A673 (cell line): Measurements from ENCODE around the gene SLC18B1. TPM values are rescaled to one million over a fixed set of nuclear protein-coding genes. Genes with fewer than 3 reads are reported as not detected.

ENCODE experiments used
- BruUV-seq: library from RNA; stranded (reverse); fragments of 400-500 nt; replicated peaks from 2 replicates; lab custom pipeline; 2021; lab: Mats Ljungman, UMichigan
- CTCF ChIA-PET: fragments of 300-600 bp; sonication (Branson Sonifier 250); formaldehyde crosslinking; loops from one replicate; lab custom pipeline; 2022; ENCODE audit warnings: antibody characterized with exemption; lab: Charles Lee
- POLR2A ChIA-PET: fragments of 300-600 bp; sonication (Branson Sonifier 250); formaldehyde crosslinking; loops from one replicate; lab custom pipeline; 2022; ENCODE audit warnings: antibody characterized with exemption; ENCODE audit not compliant: low non-redundant PET; lab: Charles Lee
- DNase-seq: peaks from one replicate; pipeline ENCODE4 v3.0.0-alpha.2; 2015; ENCODE audit warnings: low spot score
- H3K27ac ChIP-seq: fragments of 200-600 bp; sonication (generic); 2 replicates; pipeline ENCODE4 v1.5.1; 2016; ENCODE audit warnings: mixed run types, low read depth, mild to moderate bottlenecking, mixed read lengths, antibody characterized with exemption, low read length; ENCODE audit not compliant: poor library complexity, severe bottlenecking
- H3K27me3 ChIP-seq: fragments of 200-600 bp; sonication (generic); replicated peaks from 2 replicates; pipeline ENCODE4 v1.6.1; 2017; ENCODE audit warnings: mixed run types, low read depth, mild to moderate bottlenecking, mixed read lengths, antibody characterized with exemption, low read length; ENCODE audit not compliant: insufficient read depth, poor library complexity
- H3K36me3 ChIP-seq: fragments of 200-600 bp; sonication (generic); 2 replicates; pipeline ENCODE4 v1.6.1; 2016; ENCODE audit warnings: mixed run types, mild to moderate bottlenecking, mixed read lengths, antibody characterized with exemption, low read length; ENCODE audit not compliant: insufficient read depth, poor library complexity, severe bottlenecking
- H3K4me1 ChIP-seq: fragments of 200-600 bp; sonication (generic); 2 replicates; pipeline ENCODE4 v1.6.1; 2017; ENCODE audit warnings: mixed run types, mild to moderate bottlenecking, mixed read lengths, antibody characterized with exemption, low read length; ENCODE audit not compliant: insufficient read depth, poor library complexity, severe bottlenecking
- H3K4me3 ChIP-seq: fragments of 200-600 bp; sonication (generic); 2 replicates; pipeline ENCODE4 v1.5.1; 2016; ENCODE audit warnings: low read depth, mixed run types, mild to moderate bottlenecking, mixed read lengths, low read length; ENCODE audit not compliant: poor library complexity, severe bottlenecking
- H3K9me3 ChIP-seq: fragments of 200-600 bp; sonication (generic); 2 replicates; pipeline ENCODE4 v1.6.1; 2016; ENCODE audit warnings: mixed run types, low read depth, mild to moderate bottlenecking, mixed read lengths, antibody characterized with exemption, low read length; ENCODE audit not compliant: poor library complexity, severe bottlenecking
- EZH2 ChIP-seq: fragments of 200-600 bp; sonication (generic); IDR thresholded peaks from 2 replicates; pipeline ENCODE4 v1.6.1; 2017; ENCODE audit warnings: borderline replicate concordance, low read depth, mild to moderate bottlenecking, mixed read lengths, antibody characterized with exemption, low read length; ENCODE audit not compliant: poor library complexity, severe bottlenecking
- intact Hi-C: fragments of 100-400 bp; cut with micrococcal nuclease; formaldehyde crosslinking; loops from one replicate; pipeline ENCODE4 v1.10.0; 2022; ENCODE audit not compliant: unreplicated experiment
- total RNA-seq: library from RNA; stranded (reverse); gene quantifications from 2 replicates; pipeline ENCODE4 v1.2.3, GENCODE V29; 2021
- TF ChIP-seq, protein P1 (sequence below): fragments of 300-800, 200-600 bp; sonication (generic); conservative IDR thresholded peaks from 2 replicates; pipeline ENCODE4 v1.5.1; 2017; ENCODE audit warnings: low read depth, mild to moderate bottlenecking, antibody characterized with exemption, low read length, moderate library complexity, mixed read lengths

Gene SLC18B1
- total RNA-seq, 1 experiment from 2014 or later = 25.2 TPM

GRCh38 chr6:132819405-132820161, 21.1 kb upstream of the SLC18B1 start:
- H3K4me1 ChIP-seq = peaks cover 11% of the 10 kb centered on the region
- DNase-seq = no peak
- TF ChIP-seq EZH2 = no peak
- TF ChIP-seq, protein P1, sequence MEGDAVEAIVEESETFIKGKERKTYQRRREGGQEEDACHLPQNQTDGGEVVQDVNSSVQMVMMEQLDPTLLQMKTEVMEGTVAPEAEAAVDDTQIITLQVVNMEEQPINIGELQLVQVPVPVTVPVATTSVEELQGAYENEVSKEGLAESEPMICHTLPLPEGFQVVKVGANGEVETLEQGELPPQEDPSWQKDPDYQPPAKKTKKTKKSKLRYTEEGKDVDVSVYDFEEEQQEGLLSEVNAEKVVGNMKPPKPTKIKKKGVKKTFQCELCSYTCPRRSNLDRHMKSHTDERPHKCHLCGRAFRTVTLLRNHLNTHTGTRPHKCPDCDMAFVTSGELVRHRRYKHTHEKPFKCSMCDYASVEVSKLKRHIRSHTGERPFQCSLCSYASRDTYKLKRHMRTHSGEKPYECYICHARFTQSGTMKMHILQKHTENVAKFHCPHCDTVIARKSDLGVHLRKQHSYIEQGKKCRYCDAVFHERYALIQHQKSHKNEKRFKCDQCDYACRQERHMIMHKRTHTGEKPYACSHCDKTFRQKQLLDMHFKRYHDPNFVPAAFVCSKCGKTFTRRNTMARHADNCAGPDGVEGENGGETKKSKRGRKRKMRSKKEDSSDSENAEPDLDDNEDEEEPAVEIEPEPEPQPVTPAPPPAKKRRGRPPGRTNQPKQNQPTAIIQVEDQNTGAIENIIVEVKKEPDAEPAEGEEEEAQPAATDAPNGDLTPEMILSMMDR = no peak
- BruUV-seq = no TSS peak
- ChIA-PET POLR2A (interaction anchor here (0.7 kb wide), 1 partner anchor 23 kb away, joined by 6 read pairs; no protein-coding TSS in a partner anchor), CTCF (interaction anchor here (0.7 kb wide), 1 partner anchor 7 kb away, joined by 3 read pairs; no protein-coding TSS in a partner anchor)
- no peaks in the 10 kb centered on the region for H3K9me3 ChIP-seq
- H3K36me3 ChIP-seq = peaks cover 50% of the 10 kb centered on the region
- H3K27me3 ChIP-seq = no peaks in the 10 kb centered on the region
- H3K4me3 ChIP-seq = no peak overlapping the region
- no peak overlapping the region for H3K27ac ChIP-seq
- intact Hi-C loops = loop anchor here (5.0 kb wide), 1 partner anchor 152 kb away; no protein-coding TSS in a partner anchor

DNA sequence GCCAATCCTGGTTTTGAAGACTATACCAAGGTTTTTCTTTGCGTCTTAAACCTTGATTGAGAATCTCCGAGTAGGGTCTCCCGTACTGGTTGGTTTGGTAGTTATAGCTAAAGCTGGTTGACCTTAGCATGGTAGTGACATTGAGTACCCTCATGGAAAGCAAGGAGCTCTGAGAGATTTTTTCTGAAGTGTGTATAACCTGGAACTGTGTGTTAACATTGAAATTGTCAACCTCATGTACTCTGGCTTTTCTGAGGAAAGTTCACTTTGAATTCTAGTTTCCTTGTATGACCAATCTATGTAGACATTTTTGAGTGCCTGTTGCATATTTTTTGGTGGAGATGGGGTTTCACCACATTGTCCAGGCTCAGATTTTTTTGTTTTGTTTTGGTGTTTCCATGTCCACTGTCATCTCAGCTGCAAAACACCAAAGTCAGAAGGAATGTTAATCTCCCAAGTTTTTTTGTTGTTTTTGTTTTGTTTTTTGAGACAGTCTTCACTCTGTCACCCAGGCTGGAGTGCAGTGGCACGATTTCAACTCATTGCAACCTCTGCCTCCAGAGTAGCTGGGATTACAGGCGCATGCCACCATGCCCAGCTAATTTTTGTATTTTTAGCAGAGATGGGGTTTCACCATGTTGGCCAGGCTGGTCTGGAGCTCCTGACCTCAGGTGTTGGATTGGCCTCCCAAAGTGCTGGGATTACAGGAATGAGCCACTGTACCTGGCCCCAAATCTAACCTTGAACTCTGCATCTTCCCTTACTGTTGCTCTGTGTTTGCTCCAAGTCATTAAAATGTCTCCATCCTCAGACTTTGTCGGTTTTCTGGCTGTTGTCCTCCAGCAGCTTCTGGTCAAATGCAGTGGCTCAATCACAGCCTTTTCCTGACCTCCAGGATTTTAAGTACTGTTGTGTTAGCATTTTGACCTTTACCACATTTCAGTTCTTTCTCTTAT, 20.2 kb upstream of the SLC18B1 start:
- TF ChIP-seq, protein P1 = no peak
- TF ChIP-seq EZH2 = no peak
- CTCF ChIA-PET = no interaction called here
- H3K9me3 ChIP-seq = no peaks in the 10 kb centered on the region

More for the DNA sequence above, 20.2 kb upstream of the SLC18B1 start:
- BruUV-seq = no TSS peak
- peaks cover 11% of the 10 kb centered on the region for H3K4me1 ChIP-seq
- intact Hi-C loops = no loop called here
- no peak for DNase-seq
- POLR2A ChIA-PET = interaction anchor here (0.6 kb wide), 1 partner anchor 710 kb away, joined by 4 read pairs; no protein-coding TSS in a partner anchor
- no peak overlapping the region for H3K4me3 ChIP-seq
- H3K36me3 ChIP-seq = peaks cover 50% of the 10 kb centered on the region
- no peak overlapping the region for H3K27ac ChIP-seq
- H3K27me3 ChIP-seq = no peaks in the 10 kb centered on the region
